GM12864 (cell line): ENCODE results near the gene ADAMTS2.

Experiments used
- DNase-seq: peaks from one replicate; pipeline ENCODE4 v3.0.0-alpha.2; 2011; ENCODE audit warnings: low read depth
- H3K4me3 ChIP-seq: 2 replicates; pipeline ENCODE4 v1.5.1; 2011; ENCODE audit warnings: mild to moderate bottlenecking, low read depth, low read length, control low read depth
- TF ChIP-seq, protein P1 (sequence below): IDR thresholded peaks from 2 replicates; pipeline ENCODE4 v1.5.1; 2011; ENCODE audit warnings: low read depth, mild to moderate bottlenecking, moderate library complexity, low read length, control low read depth, inconsistent platforms; ENCODE audit errors: missing control alignments

ADAMTS2 gene

DNA sequence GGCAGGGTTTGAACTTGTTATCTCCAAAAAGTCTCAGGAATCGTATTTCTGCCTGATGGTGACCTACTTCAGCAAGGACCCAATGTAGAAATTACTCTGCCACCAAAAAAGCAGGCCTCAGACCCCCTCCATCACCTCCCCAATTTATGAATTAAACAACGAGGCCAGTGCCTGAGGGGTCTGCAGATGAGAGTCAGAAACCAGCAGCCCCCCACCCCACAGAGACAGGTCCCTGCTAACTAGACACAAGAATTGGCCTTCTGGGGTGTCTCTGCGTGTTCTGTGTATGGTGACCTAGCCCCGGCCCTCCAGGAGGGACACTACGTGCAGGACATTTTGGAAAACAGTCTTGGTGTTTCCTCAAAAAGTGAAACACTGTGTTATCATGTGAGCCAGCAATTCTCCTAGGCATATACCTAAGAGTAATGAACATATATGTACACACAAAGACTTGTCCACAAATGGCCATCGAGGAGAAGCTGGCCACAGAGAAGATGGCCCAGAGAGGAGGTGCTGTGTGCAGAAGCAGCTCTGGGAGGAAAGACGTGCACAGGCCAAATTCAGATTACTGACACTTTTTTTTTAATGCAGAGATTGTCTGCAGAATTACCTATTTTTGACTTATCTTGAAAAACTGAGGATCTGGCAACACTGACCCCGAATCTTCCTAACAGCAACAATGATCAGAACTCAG, 93.8 kb downstream of the ADAMTS2 start:
- H3K4me3 ChIP-seq: no peak overlapping the region
- TF ChIP-seq, protein P1, sequence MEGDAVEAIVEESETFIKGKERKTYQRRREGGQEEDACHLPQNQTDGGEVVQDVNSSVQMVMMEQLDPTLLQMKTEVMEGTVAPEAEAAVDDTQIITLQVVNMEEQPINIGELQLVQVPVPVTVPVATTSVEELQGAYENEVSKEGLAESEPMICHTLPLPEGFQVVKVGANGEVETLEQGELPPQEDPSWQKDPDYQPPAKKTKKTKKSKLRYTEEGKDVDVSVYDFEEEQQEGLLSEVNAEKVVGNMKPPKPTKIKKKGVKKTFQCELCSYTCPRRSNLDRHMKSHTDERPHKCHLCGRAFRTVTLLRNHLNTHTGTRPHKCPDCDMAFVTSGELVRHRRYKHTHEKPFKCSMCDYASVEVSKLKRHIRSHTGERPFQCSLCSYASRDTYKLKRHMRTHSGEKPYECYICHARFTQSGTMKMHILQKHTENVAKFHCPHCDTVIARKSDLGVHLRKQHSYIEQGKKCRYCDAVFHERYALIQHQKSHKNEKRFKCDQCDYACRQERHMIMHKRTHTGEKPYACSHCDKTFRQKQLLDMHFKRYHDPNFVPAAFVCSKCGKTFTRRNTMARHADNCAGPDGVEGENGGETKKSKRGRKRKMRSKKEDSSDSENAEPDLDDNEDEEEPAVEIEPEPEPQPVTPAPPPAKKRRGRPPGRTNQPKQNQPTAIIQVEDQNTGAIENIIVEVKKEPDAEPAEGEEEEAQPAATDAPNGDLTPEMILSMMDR: no peak
- no peak for DNase-seq

DNA sequence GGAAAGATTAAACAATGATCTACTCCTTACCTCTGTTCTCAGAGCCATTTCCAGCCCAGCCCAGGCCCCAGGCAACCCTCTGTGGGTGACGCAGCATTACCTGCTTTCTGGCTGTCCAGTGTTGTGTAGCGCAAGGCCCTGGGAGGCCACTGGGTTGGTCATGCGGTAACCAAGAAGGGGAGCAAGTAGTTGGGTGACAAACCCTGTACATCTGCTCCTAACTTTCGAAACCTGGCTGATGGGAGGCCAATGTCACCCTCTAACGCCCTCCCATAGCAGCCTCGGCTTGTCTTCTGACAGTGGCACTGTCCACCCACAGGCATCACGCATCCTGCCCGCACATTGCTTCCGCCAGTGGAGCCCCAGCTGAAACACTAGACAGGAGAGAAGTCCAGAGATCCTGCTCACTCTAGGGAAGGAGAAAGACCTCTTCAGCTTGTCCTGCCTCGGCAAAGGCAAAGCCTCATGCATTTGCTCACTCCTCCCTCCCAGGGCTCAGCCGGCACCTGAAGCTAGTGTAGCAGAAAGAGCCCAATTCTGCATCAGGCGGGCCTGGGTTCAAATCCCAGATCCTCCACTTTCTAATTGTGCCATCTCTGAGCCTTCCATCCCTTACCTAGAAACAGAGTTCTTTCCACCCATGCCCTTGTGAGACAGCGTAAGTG, 94.6 kb downstream of the ADAMTS2 start:
- no peak for DNase-seq
- no peak overlapping the region for H3K4me3 ChIP-seq
- TF ChIP-seq, protein P1: no peak

DNA sequence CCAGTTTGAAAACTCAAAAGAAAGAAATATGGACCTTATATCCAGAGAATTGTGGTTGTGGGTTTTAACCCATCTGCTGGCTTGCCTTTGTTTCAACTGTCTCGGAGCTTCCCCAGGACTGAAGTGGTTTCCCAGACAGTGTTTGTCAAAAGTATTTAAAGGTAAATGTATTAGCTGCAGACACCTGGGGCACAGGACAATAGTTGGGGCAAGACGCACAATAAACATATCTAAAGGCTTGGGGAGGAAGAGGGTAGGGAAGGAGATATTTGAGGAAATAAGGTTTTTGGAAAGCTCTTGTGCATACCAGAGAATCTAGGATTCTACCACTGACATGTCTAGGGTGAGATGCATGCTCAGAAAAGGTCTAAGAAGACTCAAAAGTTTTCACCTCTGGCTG, 99.0 kb downstream of the ADAMTS2 start:
- TF ChIP-seq, protein P1: no peak
- H3K4me3 ChIP-seq: no peak overlapping the region
- no peak for DNase-seq

DNA sequence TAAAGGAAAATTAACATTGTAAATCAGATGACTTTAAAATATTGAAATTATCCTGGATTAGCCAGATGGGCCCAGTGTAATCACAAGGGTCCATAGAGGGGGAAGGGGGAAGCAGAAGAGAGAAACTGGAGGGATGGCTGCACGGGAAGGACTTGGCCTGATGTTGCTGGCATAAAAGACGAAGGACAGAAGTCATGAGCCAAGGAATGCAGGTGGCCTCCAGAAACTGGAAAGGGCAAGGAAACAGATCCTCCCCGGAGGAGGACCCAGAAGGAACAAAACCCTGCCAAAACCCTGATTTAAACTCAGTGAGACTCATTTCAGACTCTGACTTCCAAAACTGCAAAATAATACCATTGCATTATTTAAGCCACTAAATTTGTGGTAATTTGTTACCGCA, 100.2 kb downstream of the ADAMTS2 start:
- no peak for DNase-seq
- no peak overlapping the region for H3K4me3 ChIP-seq
- TF ChIP-seq, protein P1: no peak

DNA sequence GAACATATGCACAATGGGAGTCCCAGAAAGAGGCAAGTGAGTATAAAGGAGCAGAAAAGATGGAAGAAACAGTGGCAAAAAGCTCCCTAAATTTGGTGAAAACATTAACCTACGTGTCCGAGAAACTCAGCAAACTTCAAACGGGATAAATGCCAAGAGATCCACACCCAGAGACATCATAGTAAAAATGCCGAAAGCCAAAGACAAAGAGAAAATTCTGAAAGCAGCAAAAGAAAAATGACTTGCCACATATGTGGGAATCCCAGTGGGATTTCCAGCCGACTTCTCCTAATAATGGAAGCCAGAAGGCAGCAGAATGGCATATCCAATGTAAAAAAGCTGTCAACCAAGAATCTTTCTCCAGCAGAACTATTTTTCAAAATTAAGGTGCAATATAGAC, 101.2 kb downstream of the ADAMTS2 start:
- no peak overlapping the region for H3K4me3 ChIP-seq
- DNase-seq: no peak
- TF ChIP-seq, protein P1: no peak

DNA sequence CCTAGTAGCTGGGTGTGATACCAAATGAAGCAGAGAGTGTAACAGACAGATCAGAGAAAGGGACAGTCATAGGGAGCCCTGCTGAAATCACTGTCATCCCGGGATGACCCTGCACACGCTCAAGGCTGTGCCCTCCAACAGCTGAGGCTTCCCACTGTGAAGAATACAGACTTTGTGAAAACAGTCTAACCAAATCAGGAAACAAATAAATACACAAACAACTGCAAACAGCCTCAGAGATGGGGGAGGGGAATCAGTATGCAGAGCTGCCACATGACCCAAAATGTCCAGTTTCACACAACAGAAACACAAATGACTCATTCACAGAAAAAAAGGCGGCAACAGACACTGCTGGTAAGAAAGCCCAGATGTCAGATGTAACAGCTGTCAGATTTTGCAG, 101.9 kb downstream of the ADAMTS2 start:
- DNase-seq: no peak
- TF ChIP-seq, protein P1: no peak
- no peak overlapping the region for H3K4me3 ChIP-seq

DNA sequence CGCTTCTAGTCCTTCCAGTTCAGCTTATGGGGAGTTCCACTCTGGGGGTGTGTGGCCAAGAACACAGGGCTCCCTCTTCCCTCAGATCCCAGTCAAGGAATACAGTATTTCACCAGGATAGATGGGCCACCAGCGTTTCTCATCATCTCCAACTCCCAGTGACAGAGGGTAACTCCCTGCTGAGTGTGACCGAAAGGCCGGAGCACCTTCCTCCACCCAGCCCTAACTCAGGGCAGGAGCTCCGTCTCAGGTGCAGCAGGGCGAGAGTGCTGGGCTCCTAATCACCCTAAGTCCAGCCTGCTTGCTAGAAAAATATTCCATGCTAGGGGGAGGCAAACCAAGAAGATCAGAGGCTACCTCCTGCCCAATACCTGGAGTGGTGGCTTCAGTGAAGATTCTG, 102.6 kb downstream of the ADAMTS2 start:
- H3K4me3 ChIP-seq: no peak overlapping the region
- DNase-seq: no peak
- TF ChIP-seq, protein P1: no peak
